Measurements from ENCODE around the gene C1orf21.

GRCh38 chr1:184445997-184446396 lies 59.2 kb downstream of the C1orf21 start:
- TF ChIP-seq PREB (CRISPR knock-in tag; IDR thresholded peaks at IDR 0.05; ENCODE audit: borderline replicate concordance) = no peak
- TF ChIP-seq CTCF (IDR thresholded peaks at IDR 0.05) = no peak
- TF ChIP-seq PRDM15 (CRISPR knock-in tag; IDR thresholded peaks at IDR 0.05) = no peak
- no peak for TF ChIP-seq TCF7 (CRISPR knock-in tag; IDR thresholded peaks at IDR 0.05; ENCODE audit: low read depth)
- TF ChIP-seq KAT7 (CRISPR knock-in tag; IDR thresholded peaks at IDR 0.05; ENCODE audit: borderline replicate concordance) = no peak
- TF ChIP-seq TEAD4 (CRISPR knock-in tag; IDR thresholded peaks at IDR 0.05) = no peak
- no peak for TF ChIP-seq IRF1 (CRISPR knock-in tag; IDR thresholded peaks at IDR 0.05)
- no peak for TF ChIP-seq JUN (CRISPR knock-in tag; IDR thresholded peaks at IDR 0.05)

Data from WTC11 (cell line).